Parathyroid adenoma (tissue), 2 donors: ENCODE data around the gene SIN3A.

ENCODE experiments used
- H2AFZ ChIP-seq: fragments of 300-600 bp; sonication (generic); one replicate; pipeline ENCODE4 v1.7.0; 2017; ENCODE audit warnings: antibody characterized with exemption, mild to moderate bottlenecking
- H3K27ac ChIP-seq: fragments of 300-600 bp; sonication (generic); one replicate; pipeline ENCODE4 v1.7.0; 2017
- H3K27me3 ChIP-seq: fragments of 300-600 bp; sonication (generic); one replicate; pipeline ENCODE4 v1.7.0; 2017; ENCODE audit warnings: low read length; ENCODE audit not compliant: control insufficient read depth, insufficient read depth
- H3K36me3 ChIP-seq: fragments of 300-600 bp; sonication (generic); one replicate; pipeline ENCODE4 v1.7.0; 2017; ENCODE audit warnings: low read length; ENCODE audit not compliant: control insufficient read depth, insufficient read depth
- H3K4me1 ChIP-seq: fragments of 300-600 bp; sonication (generic); one replicate; pipeline ENCODE4 v1.7.0; 2017; ENCODE audit warnings: control low read depth
- H3K4me2 ChIP-seq: fragments of 300-600 bp; sonication (generic); one replicate; pipeline ENCODE4 v1.7.0; 2017; ENCODE audit warnings: low read length
- H3K4me3 ChIP-seq: fragments of 300-600 bp; sonication (generic); one replicate; pipeline ENCODE4 v1.7.0; 2017; ENCODE audit warnings: low read depth, low read length
- H3K79me2 ChIP-seq: fragments of 300-600 bp; sonication (generic); one replicate; pipeline ENCODE4 v1.7.0; 2017; ENCODE audit warnings: control low read depth
- H3K9ac ChIP-seq: fragments of 300-600 bp; sonication (generic); one replicate; pipeline ENCODE4 v1.7.0; 2017; ENCODE audit warnings: mild to moderate bottlenecking
- H3K9me3 ChIP-seq: fragments of 300-600 bp; sonication (generic); one replicate; pipeline ENCODE4 v1.7.0; 2017; ENCODE audit warnings: low read length; ENCODE audit not compliant: control insufficient read depth
- CTCF ChIP-seq: fragments of 300-600 bp; sonication (generic); IDR thresholded peaks from one replicate; pipeline ENCODE4 v1.7.0; 2017; ENCODE audit warnings: antibody characterized with exemption, mild to moderate bottlenecking
- donor health status: primary hyperparathyroidism.

The SIN3A gene

GRCh38 chr15:75437721-75438120, 13.8 kb downstream of the SIN3A start:
- Histone ChIP-seq H2AFZ (no peak overlapping the region), H3K4me2 (no peak overlapping the region), H3K79me2 (peaks cover 58% of the 10 kb centered on the region), H3K4me1 (no peaks in the 10 kb centered on the region), H3K27me3 (no peaks in the 10 kb centered on the region), H3K9ac (no peak overlapping the region), H3K27ac (no peak overlapping the region), H3K9me3 (no peaks in the 10 kb centered on the region), H3K36me3 (no peaks in the 10 kb centered on the region), H3K4me3 (no peak overlapping the region)
- TF ChIP-seq CTCF: no peak

GRCh38 chr15:75436881-75437280, 14.6 kb downstream of the SIN3A start:
- H3K27ac ChIP-seq: no peak overlapping the region
- H2AFZ ChIP-seq: no peak overlapping the region
- TF ChIP-seq CTCF: no peak
- H3K79me2 ChIP-seq: peaks cover 60% of the 10 kb centered on the region
- no peaks in the 10 kb centered on the region for H3K36me3 ChIP-seq
- no peaks in the 10 kb centered on the region for H3K4me1 ChIP-seq
- H3K4me3 ChIP-seq: no peak overlapping the region
- H3K27me3 ChIP-seq: no peaks in the 10 kb centered on the region
- H3K9me3 ChIP-seq: no peaks in the 10 kb centered on the region
- H3K9ac ChIP-seq: no peak overlapping the region
- H3K4me2 ChIP-seq: no peak overlapping the region

GRCh38 chr15:75431682-75432081, 19.8 kb downstream of the SIN3A start:
- H3K36me3 ChIP-seq: no peaks in the 10 kb centered on the region
- no peak overlapping the region for H3K9ac ChIP-seq
- TF ChIP-seq CTCF: no peak
- no peak overlapping the region for H2AFZ ChIP-seq
- no peaks in the 10 kb centered on the region for H3K27me3 ChIP-seq
- H3K27ac ChIP-seq: no peak overlapping the region
- no peaks in the 10 kb centered on the region for H3K4me1 ChIP-seq
- H3K4me3 ChIP-seq: no peak overlapping the region
- H3K79me2 ChIP-seq: peaks cover 38% of the 10 kb centered on the region
- no peak overlapping the region for H3K4me2 ChIP-seq
- H3K9me3 ChIP-seq: no peaks in the 10 kb centered on the region

- TF ChIP-seq CTCF: no peak
- H3K4me1 ChIP-seq: no peaks in the 10 kb centered on the region
- H3K27ac ChIP-seq: no peak overlapping the region
- no peaks in the 10 kb centered on the region for H3K9me3 ChIP-seq
- no peaks in the 10 kb centered on the region for H3K27me3 ChIP-seq
- peaks cover 40% of the 10 kb centered on the region for H3K79me2 ChIP-seq
- no peak overlapping the region for H3K4me3 ChIP-seq
- no peaks in the 10 kb centered on the region for H3K36me3 ChIP-seq
- H3K9ac ChIP-seq: no peak overlapping the region
- H3K4me2 ChIP-seq: no peak overlapping the region
- H2AFZ ChIP-seq: no peak overlapping the region
Measured at GRCh38 chr15:75431270-75431669, 20.2 kb downstream of the SIN3A start.

- Histone ChIP-seq H3K27ac (no peak overlapping the region), H3K79me2 (peaks cover 36% of the 10 kb centered on the region), H3K9me3 (no peaks in the 10 kb centered on the region), H3K4me2 (no peak overlapping the region), H3K27me3 (no peaks in the 10 kb centered on the region), H3K36me3 (no peaks in the 10 kb centered on the region), H3K9ac (no peak overlapping the region), H3K4me3 (no peak overlapping the region), H2AFZ (no peak overlapping the region), H3K4me1 (no peaks in the 10 kb centered on the region)
- TF ChIP-seq CTCF: no peak
Measured at GRCh38 chr15:75430259-75430658, 21.2 kb downstream of the SIN3A start.
